D721Med (cell line): ENCODE measurements around the gene ZNF148.

ENCODE experiments used
- DNase-seq: peaks from one replicate; pipeline ENCODE4 v3.0.0; 2011; ENCODE audit warnings: low spot score; ENCODE audit not compliant: insufficient read length
- FAIRE-seq: peaks from 2 replicates; lab custom pipeline; 2011; peaks lifted over from hg19 to GRCh38; lab: Jason Lieb, UNC
- TF ChIP-seq, protein P1 (sequence below): IDR thresholded peaks from 2 replicates; pipeline ENCODE4 v1.5.1; 2012; ENCODE audit warnings: mild to moderate bottlenecking, control low read depth; ENCODE audit not compliant: insufficient read depth; ENCODE audit errors: missing control alignments

Gene ZNF148

DNA sequence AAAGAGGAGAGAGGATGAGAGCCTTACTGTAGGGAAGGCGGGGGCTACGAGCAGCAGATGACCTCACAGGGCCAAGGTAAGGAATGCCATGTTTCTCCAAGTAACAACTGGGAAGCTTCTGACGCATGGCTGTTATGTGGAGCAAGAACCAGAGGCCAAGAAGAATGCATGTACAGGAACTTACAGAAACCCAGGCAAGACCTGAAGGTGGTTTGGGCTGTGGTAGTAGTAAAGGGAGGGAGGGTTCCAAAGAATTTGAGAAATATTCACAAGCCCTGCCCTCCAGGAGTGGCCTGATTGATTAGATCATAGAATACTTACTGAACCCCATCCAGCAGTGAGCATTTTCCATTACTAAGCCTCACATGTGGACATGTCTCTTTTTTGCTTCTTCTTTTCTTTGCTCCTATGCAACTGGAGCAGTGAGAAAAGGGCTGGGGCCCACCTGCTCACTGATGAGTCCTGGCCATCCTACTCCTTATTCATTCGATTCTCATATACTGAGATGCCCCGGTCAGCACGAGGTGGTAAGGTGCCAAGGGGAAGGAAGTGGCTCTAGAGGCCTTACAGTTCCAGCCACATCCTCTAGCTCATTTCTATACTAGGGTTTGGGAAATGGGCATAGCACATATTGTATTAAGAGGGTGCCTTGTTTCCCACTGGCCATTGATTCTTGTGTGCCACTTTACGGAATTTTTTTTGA is 154.2 kb downstream of the ZNF148 start:
- DNase-seq (no peak), FAIRE-seq (no peak)
- TF ChIP-seq, protein P1, sequence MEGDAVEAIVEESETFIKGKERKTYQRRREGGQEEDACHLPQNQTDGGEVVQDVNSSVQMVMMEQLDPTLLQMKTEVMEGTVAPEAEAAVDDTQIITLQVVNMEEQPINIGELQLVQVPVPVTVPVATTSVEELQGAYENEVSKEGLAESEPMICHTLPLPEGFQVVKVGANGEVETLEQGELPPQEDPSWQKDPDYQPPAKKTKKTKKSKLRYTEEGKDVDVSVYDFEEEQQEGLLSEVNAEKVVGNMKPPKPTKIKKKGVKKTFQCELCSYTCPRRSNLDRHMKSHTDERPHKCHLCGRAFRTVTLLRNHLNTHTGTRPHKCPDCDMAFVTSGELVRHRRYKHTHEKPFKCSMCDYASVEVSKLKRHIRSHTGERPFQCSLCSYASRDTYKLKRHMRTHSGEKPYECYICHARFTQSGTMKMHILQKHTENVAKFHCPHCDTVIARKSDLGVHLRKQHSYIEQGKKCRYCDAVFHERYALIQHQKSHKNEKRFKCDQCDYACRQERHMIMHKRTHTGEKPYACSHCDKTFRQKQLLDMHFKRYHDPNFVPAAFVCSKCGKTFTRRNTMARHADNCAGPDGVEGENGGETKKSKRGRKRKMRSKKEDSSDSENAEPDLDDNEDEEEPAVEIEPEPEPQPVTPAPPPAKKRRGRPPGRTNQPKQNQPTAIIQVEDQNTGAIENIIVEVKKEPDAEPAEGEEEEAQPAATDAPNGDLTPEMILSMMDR, result no peak

DNA sequence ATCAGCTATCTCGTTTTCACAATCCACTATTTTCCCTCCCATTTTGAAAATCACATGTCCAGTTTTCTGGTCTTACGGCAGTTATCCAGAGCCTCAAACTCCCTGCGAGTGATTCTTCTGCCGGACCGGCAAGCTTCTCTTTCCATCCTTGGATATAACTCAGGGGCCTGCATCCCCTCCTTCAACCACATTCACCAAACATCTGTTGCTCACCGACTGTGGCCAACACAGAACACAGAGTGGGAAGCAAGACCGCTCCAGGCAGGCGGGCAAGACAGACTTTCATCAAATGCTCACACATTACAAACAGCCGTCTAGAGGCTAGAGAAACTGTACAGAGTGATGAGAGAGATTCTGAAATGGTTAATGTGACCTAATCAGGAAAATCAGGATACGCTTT is 154.9 kb downstream of the ZNF148 start:
- FAIRE-seq (no peak), DNase-seq (no peak)
- TF ChIP-seq, protein P1, result no peak

DNA sequence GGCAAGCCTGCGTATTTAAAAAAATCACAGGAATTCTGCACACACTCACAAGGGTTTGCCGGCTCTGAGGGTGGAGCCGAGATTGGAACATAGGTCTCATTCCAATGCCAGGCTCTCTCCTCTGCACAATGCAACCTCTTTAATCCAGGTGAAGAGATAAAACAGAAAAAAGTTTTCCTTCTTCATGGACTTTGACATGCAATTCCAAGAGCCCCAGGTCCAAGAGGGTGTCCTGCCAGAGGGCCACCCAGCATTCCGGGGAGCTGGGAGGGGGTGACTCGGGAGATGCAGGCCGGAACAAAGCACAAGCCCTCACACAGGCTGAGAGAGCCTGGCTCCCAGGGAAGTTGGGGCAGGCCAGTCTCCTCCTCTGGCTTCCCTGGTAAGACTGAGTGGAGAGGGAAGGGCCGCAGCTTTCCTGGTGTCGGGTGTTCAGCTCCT is 155.8 kb downstream of the ZNF148 start:
- TF ChIP-seq, protein P1, result no peak
- DNase-seq (no peak), FAIRE-seq (no peak)

DNA sequence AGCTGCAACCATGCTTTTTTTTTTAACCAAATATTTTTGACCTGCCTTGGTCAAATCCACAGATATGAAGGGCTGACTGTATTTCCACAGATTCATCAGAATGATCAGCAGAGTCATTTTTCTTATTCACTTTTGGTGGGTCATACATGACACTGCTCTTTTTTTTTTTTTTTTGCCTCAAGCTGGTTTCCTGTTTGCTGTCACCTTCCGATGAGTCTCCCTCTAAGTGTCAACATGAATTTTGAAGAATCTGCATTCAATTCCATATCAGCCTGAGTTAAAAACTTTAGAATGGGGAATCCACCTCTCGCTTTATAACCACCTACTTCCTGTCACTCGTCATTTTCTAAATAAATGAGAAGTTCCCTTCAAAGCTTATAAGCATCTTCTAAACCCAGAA is 160.4 kb downstream of the ZNF148 start:
- TF ChIP-seq, protein P1, result no peak
- FAIRE-seq, result no peak

DNA sequence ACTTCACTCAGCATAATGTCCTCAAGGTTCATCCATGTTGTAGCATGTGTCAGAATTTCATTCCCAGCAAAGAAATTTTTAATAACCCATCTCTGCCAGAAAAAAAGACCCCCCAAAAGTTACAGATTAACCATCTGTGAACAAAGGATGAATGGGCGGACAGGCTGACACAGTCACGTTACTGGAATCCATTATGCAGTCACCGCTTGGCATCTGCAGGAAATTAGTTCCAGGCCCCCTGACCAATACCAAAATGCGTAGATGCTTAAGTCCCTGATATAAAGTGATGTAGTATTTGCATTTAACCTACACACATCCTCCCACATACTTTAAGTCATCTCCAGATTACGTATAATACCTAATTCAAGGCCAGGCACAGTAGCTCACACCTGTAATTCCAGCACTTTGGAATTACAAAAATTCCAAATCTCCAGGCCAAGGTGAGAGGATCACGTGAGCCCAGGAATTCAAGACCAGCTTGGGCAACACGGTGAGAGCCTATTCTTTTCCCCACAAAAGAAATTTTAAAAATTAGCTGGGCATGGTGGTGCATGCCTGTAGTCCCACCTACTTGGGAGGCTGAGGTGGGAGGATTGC is 161.1 kb downstream of the ZNF148 start:
- TF ChIP-seq, protein P1, result no peak
- FAIRE-seq (no peak), DNase-seq (no peak)

More for the DNA sequence above, 160.4 kb downstream of the ZNF148 start:
- no peak for DNase-seq

DNA sequence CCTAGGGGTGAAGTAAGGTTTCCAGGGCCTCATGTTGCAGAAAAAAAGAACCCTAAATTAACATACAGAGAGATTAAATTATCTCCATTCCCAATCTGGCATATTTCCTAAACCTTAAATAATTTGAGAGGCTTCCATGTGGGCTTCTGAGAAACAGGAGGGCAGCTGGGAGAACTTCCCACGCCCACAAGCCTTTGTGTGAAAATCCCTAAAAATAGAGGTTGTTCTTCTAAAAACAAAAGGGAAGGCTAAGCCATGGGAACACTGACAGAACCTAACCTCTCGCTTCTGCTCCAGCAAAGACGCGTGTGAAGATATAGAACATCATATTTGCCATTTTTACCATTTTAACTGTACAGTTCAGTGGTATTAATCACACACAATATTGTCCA is 161.8 kb downstream of the ZNF148 start:
- no peak for FAIRE-seq
- DNase-seq, result no peak
- TF ChIP-seq, protein P1, result no peak
